LNCaP clone FGC (cell line): ENCODE measurements around the gene BNC2.

ENCODE experiments used
- DNase-seq: peaks from one replicate; pipeline ENCODE4 v3.0.0-alpha.2; 2011; ENCODE audit warnings: low read depth
- H3K4me3 ChIP-seq: 2 replicates; pipeline ENCODE4 v1.5.1; 2011; ENCODE audit warnings: mild to moderate bottlenecking, low read depth, low read length, control low read depth
- TF ChIP-seq, protein P1 (sequence below): IDR thresholded peaks from 2 replicates; pipeline ENCODE4 v1.5.1; 2012; ENCODE audit warnings: mild to moderate bottlenecking; ENCODE audit not compliant: control insufficient read depth, insufficient read depth; ENCODE audit errors: extremely low read depth

The BNC2 gene

DNA sequence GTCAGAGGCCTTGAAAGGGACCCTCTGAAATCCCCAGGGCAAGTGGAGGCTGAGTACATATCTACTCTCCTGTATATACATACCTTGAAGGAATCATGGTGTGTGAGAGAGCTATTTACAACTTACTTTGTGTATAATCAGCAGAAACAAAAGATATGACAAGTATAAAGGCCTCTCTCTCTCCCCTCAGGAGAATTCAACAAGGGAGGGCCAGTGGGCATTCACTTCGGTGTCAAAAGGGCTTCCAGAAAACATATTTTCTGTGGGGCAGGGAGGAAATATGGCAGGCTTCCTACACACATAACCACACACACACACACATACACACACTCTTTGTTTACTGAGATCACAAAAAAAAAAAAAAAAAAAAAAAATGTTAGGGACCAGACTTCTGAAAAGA is 181.7 kb downstream of the BNC2 start:
- H3K4me3 ChIP-seq, result no peak overlapping the region
- TF ChIP-seq, protein P1, sequence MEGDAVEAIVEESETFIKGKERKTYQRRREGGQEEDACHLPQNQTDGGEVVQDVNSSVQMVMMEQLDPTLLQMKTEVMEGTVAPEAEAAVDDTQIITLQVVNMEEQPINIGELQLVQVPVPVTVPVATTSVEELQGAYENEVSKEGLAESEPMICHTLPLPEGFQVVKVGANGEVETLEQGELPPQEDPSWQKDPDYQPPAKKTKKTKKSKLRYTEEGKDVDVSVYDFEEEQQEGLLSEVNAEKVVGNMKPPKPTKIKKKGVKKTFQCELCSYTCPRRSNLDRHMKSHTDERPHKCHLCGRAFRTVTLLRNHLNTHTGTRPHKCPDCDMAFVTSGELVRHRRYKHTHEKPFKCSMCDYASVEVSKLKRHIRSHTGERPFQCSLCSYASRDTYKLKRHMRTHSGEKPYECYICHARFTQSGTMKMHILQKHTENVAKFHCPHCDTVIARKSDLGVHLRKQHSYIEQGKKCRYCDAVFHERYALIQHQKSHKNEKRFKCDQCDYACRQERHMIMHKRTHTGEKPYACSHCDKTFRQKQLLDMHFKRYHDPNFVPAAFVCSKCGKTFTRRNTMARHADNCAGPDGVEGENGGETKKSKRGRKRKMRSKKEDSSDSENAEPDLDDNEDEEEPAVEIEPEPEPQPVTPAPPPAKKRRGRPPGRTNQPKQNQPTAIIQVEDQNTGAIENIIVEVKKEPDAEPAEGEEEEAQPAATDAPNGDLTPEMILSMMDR, result no peak
- no peak for DNase-seq

DNA sequence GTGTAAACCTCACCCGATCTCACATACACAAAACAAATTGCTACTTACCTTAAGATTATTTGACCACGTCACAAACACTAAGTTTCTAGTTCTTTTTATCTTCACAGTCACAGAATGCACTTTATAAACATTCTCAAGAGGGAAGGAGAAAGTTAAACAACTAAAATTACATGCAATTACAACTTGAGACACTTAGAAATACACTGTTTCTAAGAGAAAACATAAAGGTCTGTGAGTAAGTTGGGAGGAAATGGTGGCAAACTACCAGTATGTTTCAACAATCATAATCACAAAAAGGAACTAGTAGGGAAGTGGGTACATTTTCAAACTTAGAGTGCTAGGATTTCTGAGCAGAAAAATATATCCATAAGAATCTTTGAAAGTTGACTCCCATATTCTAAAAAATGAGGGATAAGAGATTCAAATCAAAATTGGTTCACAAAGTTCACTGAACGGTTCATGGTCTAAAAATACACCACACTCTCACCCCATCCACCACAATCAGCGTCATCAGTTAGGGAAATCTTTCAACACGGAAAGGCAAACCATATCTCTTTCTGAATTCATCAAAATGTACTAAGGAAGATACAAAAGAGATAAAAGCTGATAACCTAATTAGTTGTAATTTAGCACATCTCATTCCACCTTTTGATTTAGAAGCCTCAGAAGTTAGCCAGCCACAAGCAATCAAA is 182.6 kb downstream of the BNC2 start:
- DNase-seq, result no peak
- TF ChIP-seq, protein P1, result no peak
- no peak overlapping the region for H3K4me3 ChIP-seq

DNA sequence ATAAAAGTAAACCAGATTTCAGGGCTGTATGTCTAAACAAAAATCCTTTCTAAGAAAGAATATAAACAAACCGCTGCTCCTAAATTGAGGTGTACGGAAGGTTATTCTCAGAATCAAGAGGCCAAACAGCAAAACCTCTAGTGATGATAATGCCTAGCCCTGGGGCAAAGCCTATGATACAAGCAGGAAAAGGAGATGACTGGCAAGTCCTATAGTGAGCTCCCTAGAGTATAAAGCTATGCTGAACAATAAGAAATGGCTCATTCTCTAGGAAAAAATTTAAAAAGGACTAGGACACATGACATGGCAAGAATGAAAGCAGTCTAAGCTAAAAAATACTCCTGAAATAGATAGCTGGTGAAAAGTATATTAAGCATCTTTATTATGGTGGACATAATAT is 187.1 kb downstream of the BNC2 start:
- H3K4me3 ChIP-seq, result no peak overlapping the region
- TF ChIP-seq, protein P1, result no peak
- DNase-seq, result no peak

DNA sequence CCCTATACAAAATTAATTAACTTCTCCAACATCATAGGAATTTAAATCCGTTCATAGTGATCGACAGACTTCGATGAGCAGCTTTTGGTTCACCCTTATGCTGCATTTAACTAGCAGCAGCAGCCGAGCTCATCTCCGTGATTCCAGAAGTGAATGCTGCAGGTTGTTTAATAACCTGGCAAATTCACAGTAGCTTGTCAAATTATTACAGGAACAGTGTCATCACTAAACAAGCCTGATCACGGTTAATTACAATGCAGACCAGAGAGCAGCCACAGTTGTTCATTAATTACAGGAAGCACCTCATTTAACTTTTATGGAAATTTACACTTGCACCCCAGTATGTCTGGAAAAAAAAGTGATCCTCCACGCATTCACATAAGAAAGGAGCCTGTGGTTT is 188.2 kb downstream of the BNC2 start:
- no peak for DNase-seq
- TF ChIP-seq, protein P1, result no peak

DNA sequence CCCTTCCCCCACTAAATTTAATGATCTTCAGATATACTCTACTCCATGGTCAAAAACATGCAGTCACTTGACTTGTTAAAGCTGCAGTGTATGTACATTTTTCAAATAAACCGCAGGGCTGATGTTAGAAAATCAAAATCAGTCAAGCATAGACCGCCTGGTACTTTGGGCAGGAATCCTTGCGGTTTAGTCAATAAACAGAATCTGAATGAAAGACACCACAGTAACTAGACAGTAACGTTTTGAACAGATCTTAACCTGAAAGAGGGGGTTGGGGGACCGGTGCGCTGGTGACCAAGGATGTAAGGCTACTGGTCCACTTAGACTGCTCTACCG is 188.8 kb downstream of the BNC2 start:
- DNase-seq, result no peak
- no peak overlapping the region for H3K4me3 ChIP-seq
- TF ChIP-seq, protein P1, result no peak

More for the DNA sequence above, 188.2 kb downstream of the BNC2 start:
- no peak overlapping the region for H3K4me3 ChIP-seq

DNA sequence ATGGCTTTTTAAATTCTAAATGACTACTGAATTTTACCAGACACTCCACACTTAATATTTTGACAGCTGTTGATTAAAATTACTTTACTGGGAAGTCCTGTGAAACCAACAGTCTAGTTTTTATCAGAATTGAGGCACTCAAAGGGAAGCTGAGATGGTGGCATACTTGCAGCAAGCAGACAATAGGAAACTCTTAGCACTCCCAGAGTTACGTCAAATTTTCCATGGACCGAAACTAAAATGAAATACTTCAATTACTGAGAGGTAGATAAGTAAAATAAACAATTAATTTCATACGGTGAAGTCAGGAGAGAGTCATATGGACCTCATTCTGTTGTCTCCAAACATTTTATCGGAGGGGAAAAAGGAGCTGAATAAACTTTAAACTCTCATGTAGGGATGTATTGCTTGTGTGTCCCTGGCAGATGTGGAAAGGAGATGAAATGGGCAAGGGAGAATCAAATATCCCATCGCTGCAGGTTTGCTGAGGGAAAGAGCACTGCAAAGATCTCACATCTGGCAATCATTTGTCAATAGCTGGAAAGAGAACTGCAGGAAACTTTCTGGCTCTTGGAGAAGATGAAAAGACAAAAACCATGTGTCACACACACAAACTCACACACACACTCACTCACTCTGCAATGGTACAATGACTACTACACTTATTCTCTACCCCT is 189.4 kb downstream of the BNC2 start:
- H3K4me3 ChIP-seq, result no peak overlapping the region
- no peak for DNase-seq
- TF ChIP-seq, protein P1, result no peak

DNA sequence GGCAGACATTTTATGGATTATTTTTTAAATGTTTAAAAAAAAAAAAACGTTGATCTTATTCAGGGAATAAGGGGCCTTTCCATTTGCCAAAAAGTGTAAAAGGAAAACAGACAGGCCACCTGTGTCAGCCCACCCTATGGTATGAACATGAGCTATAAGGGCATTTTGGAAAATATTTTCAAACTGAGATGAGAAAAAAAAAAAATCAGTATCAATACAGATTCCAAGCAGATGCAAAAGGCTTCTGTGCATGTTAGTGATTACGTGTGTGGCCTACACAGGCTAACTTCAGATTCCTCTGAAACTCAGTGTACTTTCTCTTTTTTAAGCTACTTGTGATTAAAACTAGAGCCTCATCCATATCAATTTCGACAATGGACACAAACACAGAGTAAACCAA is 189.9 kb downstream of the BNC2 start:
- TF ChIP-seq, protein P1, result no peak
- no peak overlapping the region for H3K4me3 ChIP-seq
- DNase-seq, result no peak
